Measurements from ENCODE around the gene MRPS23.
A peak's percentile ranks its signal among the peaks of the same experiment; 100 is the strongest.

Gene MRPS23

DNA sequence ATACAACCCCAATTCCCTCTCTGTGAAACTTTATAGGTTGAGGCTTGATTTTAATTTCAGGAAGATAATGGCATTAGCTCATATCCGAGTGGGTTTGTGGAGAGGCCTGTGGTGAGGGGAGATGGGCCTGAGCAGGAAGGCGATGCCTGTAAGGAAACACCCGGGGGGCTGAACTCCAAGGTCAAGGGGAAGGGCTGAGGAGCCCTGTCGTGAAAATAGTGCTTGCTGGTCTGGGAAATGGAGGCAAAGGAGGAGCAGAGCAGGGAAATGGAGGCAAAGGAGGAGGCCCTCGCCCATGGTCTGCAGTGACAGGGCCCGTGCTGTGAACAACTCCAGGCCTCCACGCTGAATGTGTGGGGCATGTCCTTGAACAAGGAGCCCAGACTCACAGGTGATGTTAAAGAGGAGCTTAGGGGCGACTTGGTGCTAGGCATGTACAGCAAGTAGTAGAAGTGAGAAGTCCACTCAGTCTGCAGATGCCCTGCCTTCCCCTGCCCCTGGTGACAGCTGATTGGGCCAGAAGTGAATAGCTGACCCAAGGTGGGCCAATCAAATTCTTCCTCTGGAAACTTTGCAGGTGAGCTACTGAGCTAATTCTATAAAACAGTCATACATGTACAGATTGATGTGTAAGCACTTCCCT, 38.1 kb downstream of the MRPS23 start:
- Histone ChIP-seq H2AK5ac (ENCODE audit: low read depth, low read length) (no peak overlapping the region), H4K8ac (ENCODE audit: low read depth, low read length) (no peak overlapping the region), H3K9ac (ENCODE audit: low read depth, low read length, poor library complexity) (no peak overlapping the region), H3K4ac (ENCODE audit: low read length) (no peak overlapping the region), H4K91ac (ENCODE audit: low read depth, low read length, poor library complexity) (no peak overlapping the region), H3K27me3 (ENCODE audit: control insufficient read depth in 3 of 3, insufficient read depth in 3 of 3, low read depth in 1 of 3, low read length in 3 of 3) (no peaks in the 10 kb centered on the region), H2BK120ac (ENCODE audit: low read depth, low read length) (no peak overlapping the region), H3K23ac (ENCODE audit: low read depth, low read length, poor library complexity) (no peak overlapping the region), H3K79me1 (ENCODE audit: low read depth, low read length) (no peaks in the 10 kb centered on the region), H3K18ac (ENCODE audit: low read length) (peak overlapping the region; percentile 1), H2BK12ac (ENCODE audit: low read length) (no peak overlapping the region), H3K36me3 (replicated peaks in 1 of 2; ENCODE audit: control insufficient read depth in 2 of 2, insufficient read depth in 2 of 2, low read length in 2 of 2) (no peaks in the 10 kb centered on the region), H3K9me3 (replicated peaks in 1 of 2; ENCODE audit: control insufficient read depth in 2 of 2, insufficient read depth in 1 of 2, low read depth in 1 of 2, low read length in 2 of 2) (no peaks in the 10 kb centered on the region), H2AFZ (ENCODE audit: low read length) (peak overlapping the region; percentile 49), H2BK15ac (ENCODE audit: low read length) (no peak overlapping the region), H3K4me1 (ENCODE audit: control insufficient read depth in 2 of 2, insufficient read depth in 1 of 2, low read depth in 1 of 2, low read length in 2 of 2) (peaks cover 2 to 21% of the 10 kb centered on the region in 2 donors), H3K4me3 (ENCODE audit: low read length in 2 of 2) (no peak overlapping the region), H3K27ac (replicated peaks; ENCODE audit: low read length) (no peak overlapping the region), H3K14ac (ENCODE audit: low read length) (no peak overlapping the region), H2BK5ac (ENCODE audit: low read length) (no peak overlapping the region), H3K4me2 (ENCODE audit: insufficient read depth, low read length, poor library complexity, severe bottlenecking) (no peak overlapping the region)
- no CpG with 5 or more reads among the region's 8 CpGs for WGBS, 2 donors (ENCODE audit: extremely low coverage in 2 of 2, insufficient read length in 2 of 2, insufficient replicate concordance in 1 of 2)
- DNase-seq (ENCODE audit: low spot score) = no peak

DNA sequence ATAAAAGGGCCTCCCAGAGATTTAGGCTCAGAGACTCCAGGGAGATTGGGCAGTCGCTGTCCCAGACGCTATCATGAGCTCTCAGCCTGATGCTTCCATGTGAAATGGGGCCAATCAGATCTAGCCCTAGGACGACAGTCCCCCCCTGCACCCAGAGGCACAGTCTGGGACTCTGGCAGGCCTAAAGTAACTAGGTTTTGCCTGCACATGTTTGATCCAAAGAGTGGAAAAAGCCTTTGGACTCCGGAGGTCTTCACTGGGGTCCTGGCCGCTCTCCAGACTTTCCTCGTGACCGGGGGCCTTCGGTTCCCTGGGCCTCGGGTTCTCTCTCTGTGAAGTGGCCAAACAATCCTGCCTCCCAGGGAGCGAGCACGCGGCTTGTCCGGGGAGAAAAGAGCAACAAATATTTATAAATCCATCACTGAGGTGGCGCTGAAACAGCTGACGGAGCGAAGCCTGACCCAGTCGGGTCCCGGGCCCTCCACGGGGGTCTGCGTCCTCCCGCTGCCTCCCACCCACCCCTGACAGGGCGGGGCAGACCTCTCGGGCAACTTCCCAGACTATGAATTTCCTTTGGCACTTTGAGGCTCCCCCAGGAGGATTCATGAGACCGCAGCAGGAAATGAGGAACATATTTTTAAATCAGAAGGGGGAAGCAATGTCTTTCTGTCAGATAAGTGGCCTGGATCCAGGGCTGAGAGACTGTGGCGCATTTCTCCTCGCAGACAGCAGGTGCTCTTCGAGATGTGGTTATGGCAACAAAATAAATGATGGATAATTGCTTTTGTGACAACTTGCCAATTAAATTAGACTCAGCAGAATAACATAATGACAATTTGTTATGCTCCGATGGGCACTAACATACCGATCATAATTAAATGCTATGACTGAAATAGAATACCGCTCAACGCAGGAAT, 38.9 kb downstream of the MRPS23 start:
- Histone ChIP-seq H2BK120ac (ENCODE audit: low read depth, low read length) (no peak overlapping the region), H3K79me1 (ENCODE audit: low read depth, low read length) (no peaks in the 10 kb centered on the region), H3K14ac (ENCODE audit: low read length) (no peak overlapping the region), H2AK5ac (ENCODE audit: low read depth, low read length) (no peak overlapping the region), H4K91ac (ENCODE audit: low read depth, low read length, poor library complexity) (no peak overlapping the region), H3K36me3 (replicated peaks in 1 of 2; ENCODE audit: control insufficient read depth in 2 of 2, insufficient read depth in 2 of 2, low read length in 2 of 2) (no peaks in the 10 kb centered on the region), H3K4me3 (ENCODE audit: low read length in 2 of 2) (no peak overlapping the region), H2BK12ac (ENCODE audit: low read length) (no peak overlapping the region), H2BK15ac (ENCODE audit: low read length) (no peak overlapping the region), H3K27ac (replicated peaks; ENCODE audit: low read length) (no peak overlapping the region), H3K27me3 (ENCODE audit: control insufficient read depth in 3 of 3, insufficient read depth in 3 of 3, low read depth in 1 of 3, low read length in 3 of 3) (no peaks in the 10 kb centered on the region), H3K4me2 (ENCODE audit: insufficient read depth, low read length, poor library complexity, severe bottlenecking) (no peak overlapping the region), H3K9ac (ENCODE audit: low read depth, low read length, poor library complexity) (no peak overlapping the region), H3K9me3 (replicated peaks in 1 of 2; ENCODE audit: control insufficient read depth in 2 of 2, insufficient read depth in 1 of 2, low read depth in 1 of 2, low read length in 2 of 2) (no peaks in the 10 kb centered on the region), H2AFZ (ENCODE audit: low read length) (peak overlapping the region; percentile 89), H3K18ac (ENCODE audit: low read length) (peak overlapping the region; percentile 68), H3K23ac (ENCODE audit: low read depth, low read length, poor library complexity) (no peak overlapping the region), H3K4ac (ENCODE audit: low read length) (no peak overlapping the region), H2BK5ac (ENCODE audit: low read length) (no peak overlapping the region), H4K8ac (ENCODE audit: low read depth, low read length) (no peak overlapping the region), H3K4me1 (ENCODE audit: control insufficient read depth in 2 of 2, insufficient read depth in 1 of 2, low read depth in 1 of 2, low read length in 2 of 2) (peaks cover 3 to 28% of the 10 kb centered on the region in 2 donors)
- DNase-seq (ENCODE audit: low spot score) = no peak
- no CpG with 5 or more reads among the region's 31 CpGs for WGBS, 2 donors (ENCODE audit: extremely low coverage in 2 of 2, insufficient read length in 2 of 2, insufficient replicate concordance in 1 of 2)

DNA sequence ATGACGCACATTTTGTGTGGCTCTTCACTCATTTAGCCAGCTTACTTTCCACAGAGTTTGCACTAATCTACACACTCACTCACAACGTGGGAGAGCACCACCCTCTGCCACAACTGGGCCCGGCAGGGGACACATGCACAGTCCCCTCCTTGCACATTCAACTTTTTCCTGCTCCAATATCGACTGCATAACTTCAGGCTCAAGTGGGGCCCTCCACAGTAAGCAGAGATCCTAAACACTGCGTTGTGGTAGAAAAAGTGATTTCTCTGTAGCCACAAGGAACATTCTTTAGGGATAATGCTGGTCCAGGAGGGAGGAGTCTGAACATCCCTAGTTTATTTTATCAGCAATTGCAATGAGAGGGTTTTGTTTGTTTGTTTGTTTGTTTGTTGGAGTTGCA, 40.0 kb downstream of the MRPS23 start:
- no peak for DNase-seq (ENCODE audit: low spot score)
- Histone ChIP-seq H3K4me1 (ENCODE audit: control insufficient read depth in 2 of 2, insufficient read depth in 1 of 2, low read depth in 1 of 2, low read length in 2 of 2) (peaks cover 3 to 31% of the 10 kb centered on the region in 2 donors), H3K4ac (ENCODE audit: low read length) (no peak overlapping the region), H3K27ac (replicated peaks; ENCODE audit: low read length) (no peak overlapping the region), H3K9me3 (replicated peaks in 1 of 2; ENCODE audit: control insufficient read depth in 2 of 2, insufficient read depth in 1 of 2, low read depth in 1 of 2, low read length in 2 of 2) (no peaks in the 10 kb centered on the region), H3K9ac (ENCODE audit: low read depth, low read length, poor library complexity) (no peak overlapping the region), H2BK15ac (ENCODE audit: low read length) (no peak overlapping the region), H4K91ac (ENCODE audit: low read depth, low read length, poor library complexity) (no peak overlapping the region), H2BK120ac (ENCODE audit: low read depth, low read length) (no peak overlapping the region), H2AK5ac (ENCODE audit: low read depth, low read length) (no peak overlapping the region), H2BK12ac (ENCODE audit: low read length) (no peak overlapping the region), H3K18ac (ENCODE audit: low read length) (no peak overlapping the region), H3K23ac (ENCODE audit: low read depth, low read length, poor library complexity) (no peak overlapping the region), H4K8ac (ENCODE audit: low read depth, low read length) (no peak overlapping the region), H3K4me3 (ENCODE audit: low read length in 2 of 2) (no peak overlapping the region), H2BK5ac (ENCODE audit: low read length) (no peak overlapping the region), H3K4me2 (ENCODE audit: insufficient read depth, low read length, poor library complexity, severe bottlenecking) (no peak overlapping the region), H3K27me3 (ENCODE audit: control insufficient read depth in 3 of 3, insufficient read depth in 3 of 3, low read depth in 1 of 3, low read length in 3 of 3) (no peaks in the 10 kb centered on the region), H3K14ac (ENCODE audit: low read length) (no peak overlapping the region), H2AFZ (ENCODE audit: low read length) (peak overlapping the region; percentile 89), H3K36me3 (replicated peaks in 1 of 2; ENCODE audit: control insufficient read depth in 2 of 2, insufficient read depth in 2 of 2, low read length in 2 of 2) (no peaks in the 10 kb centered on the region), H3K79me1 (ENCODE audit: low read depth, low read length) (no peaks in the 10 kb centered on the region)
- WGBS, 2 donors (ENCODE audit: extremely low coverage in 2 of 2, insufficient read length in 2 of 2, insufficient replicate concordance in 1 of 2) = no CpG with 5 or more reads among the region's 5 CpGs

DNA sequence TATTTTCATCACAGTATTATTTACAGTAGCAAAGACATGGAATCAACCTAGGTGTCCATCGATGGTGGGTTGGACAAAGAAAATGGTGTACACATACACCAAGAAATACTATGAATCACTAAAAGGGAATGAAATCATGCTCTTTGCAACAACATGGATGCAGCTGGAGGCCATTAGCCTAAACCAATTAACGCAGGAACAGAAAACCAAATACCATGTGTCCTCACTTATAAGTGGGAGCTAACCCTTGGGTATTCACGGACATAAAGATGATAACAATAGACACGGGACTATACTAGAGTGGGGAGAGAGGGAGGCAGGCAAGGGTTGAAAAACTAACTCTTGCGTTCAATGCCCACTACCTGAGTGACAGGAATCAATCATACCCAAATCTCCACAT, 41.0 kb downstream of the MRPS23 start:
- no peak overlapping the region for H3K4me3 ChIP-seq (ENCODE audit: low read length in 2 of 2)
- H3K4me2 ChIP-seq (ENCODE audit: insufficient read depth, low read length, poor library complexity, severe bottlenecking) = no peak overlapping the region
- H4K8ac ChIP-seq (ENCODE audit: low read depth, low read length) = no peak overlapping the region
- H2BK15ac ChIP-seq (ENCODE audit: low read length) = no peak overlapping the region
- no peaks in the 10 kb centered on the region for H3K9me3 ChIP-seq (replicated peaks in 1 of 2; ENCODE audit: control insufficient read depth in 2 of 2, insufficient read depth in 1 of 2, low read depth in 1 of 2, low read length in 2 of 2)
- no peak overlapping the region for H2BK12ac ChIP-seq (ENCODE audit: low read length)
- peaks cover 3 to 31% of the 10 kb centered on the region in 2 donors for H3K4me1 ChIP-seq (ENCODE audit: control insufficient read depth in 2 of 2, insufficient read depth in 1 of 2, low read depth in 1 of 2, low read length in 2 of 2)
- no peak overlapping the region for H2AFZ ChIP-seq (ENCODE audit: low read length)
- WGBS, 2 donors (ENCODE audit: extremely low coverage in 2 of 2, insufficient read length in 2 of 2, insufficient replicate concordance in 1 of 2) = no CpG with 5 or more reads among the region's 5 CpGs
- no peak overlapping the region for H3K27ac ChIP-seq (replicated peaks; ENCODE audit: low read length)
- no peak overlapping the region for H3K23ac ChIP-seq (ENCODE audit: low read depth, low read length, poor library complexity)
- no peak overlapping the region for H3K18ac ChIP-seq (ENCODE audit: low read length)
- H3K79me1 ChIP-seq (ENCODE audit: low read depth, low read length) = no peaks in the 10 kb centered on the region
- no peak overlapping the region for H3K14ac ChIP-seq (ENCODE audit: low read length)
- no peaks in the 10 kb centered on the region for H3K27me3 ChIP-seq (ENCODE audit: control insufficient read depth in 3 of 3, insufficient read depth in 3 of 3, low read depth in 1 of 3, low read length in 3 of 3)
- no peak overlapping the region for H4K91ac ChIP-seq (ENCODE audit: low read depth, low read length, poor library complexity)
- no peak for DNase-seq (ENCODE audit: low spot score)
- no peak overlapping the region for H3K9ac ChIP-seq (ENCODE audit: low read depth, low read length, poor library complexity)
- no peak overlapping the region for H3K4ac ChIP-seq (ENCODE audit: low read length)
- H2BK5ac ChIP-seq (ENCODE audit: low read length) = no peak overlapping the region
- no peaks in the 10 kb centered on the region for H3K36me3 ChIP-seq (replicated peaks in 1 of 2; ENCODE audit: control insufficient read depth in 2 of 2, insufficient read depth in 2 of 2, low read length in 2 of 2)
- no peak overlapping the region for H2AK5ac ChIP-seq (ENCODE audit: low read depth, low read length)
- no peak overlapping the region for H2BK120ac ChIP-seq (ENCODE audit: low read depth, low read length)

Measured in neuronal stem cell (in vitro differentiated cells).